GM18873 (cell line): Measurements from ENCODE around the gene FSTL3.

Experiments
- ATAC-seq: cut with Tn5 transposase; IDR thresholded peaks from one replicate; pipeline ENCODE4 v1.9.1; 2021; ENCODE audit warnings: mild to moderate bottlenecking, moderate library complexity, moderate number of reproducible peaks; ENCODE audit not compliant: unreplicated experiment, low FRiP score

FSTL3 gene

DNA sequence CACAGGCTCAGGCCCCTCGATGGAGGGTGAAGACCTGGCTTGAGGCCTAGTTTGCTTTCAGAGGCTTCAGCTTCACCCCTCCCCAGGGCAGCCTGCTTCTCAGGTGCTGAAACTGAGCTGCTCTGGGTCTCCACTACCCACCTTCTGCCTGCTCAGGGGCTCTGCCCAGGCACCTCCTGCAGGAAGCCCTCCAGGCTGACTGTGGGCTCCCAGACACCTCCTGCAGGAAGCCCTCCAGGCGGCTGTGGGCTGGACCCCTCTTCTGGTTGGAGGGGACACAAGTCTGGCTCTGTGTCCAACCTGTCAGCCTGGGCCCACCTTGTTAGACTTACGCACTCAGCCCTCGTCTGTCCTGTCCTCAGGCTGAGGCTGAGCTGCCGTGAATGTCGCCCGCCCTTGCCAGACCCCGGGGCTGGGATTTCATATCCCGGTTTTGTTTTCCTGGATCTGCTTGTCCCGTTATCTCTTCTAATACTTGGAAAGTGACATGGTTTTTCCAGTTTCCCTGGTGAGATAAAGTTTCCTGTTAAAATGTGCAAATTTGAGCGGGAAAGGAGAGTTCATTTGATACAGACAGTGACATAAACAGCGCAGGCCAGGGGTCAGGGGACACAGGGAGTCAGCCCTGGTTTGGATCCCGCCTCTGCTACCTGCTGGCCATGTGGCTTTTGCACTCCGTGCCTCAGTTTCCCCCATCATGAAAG lies 53.9 kb downstream of the FSTL3 start:
- ATAC-seq = no peak

DNA sequence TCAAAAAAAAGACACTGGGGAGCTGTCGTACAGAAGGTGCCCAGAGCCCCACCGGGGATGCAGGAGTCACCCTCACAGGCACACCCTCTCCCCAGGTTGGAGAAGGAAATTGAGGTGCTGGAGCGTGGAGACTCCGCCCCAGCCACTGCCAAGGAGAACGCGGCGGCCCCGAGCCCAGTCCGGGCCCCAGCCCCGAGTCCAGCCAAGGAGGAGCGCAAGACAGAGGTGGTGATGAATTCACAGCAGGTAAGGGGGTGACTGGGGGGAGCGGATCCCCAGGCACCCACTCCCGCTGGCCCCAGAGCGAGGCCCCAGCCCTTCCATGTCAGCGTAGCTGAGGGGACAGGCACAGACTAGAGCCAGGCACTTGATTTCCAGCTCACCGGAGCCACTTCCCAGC lies 54.8 kb downstream of the FSTL3 start:
- no peak for ATAC-seq

DNA sequence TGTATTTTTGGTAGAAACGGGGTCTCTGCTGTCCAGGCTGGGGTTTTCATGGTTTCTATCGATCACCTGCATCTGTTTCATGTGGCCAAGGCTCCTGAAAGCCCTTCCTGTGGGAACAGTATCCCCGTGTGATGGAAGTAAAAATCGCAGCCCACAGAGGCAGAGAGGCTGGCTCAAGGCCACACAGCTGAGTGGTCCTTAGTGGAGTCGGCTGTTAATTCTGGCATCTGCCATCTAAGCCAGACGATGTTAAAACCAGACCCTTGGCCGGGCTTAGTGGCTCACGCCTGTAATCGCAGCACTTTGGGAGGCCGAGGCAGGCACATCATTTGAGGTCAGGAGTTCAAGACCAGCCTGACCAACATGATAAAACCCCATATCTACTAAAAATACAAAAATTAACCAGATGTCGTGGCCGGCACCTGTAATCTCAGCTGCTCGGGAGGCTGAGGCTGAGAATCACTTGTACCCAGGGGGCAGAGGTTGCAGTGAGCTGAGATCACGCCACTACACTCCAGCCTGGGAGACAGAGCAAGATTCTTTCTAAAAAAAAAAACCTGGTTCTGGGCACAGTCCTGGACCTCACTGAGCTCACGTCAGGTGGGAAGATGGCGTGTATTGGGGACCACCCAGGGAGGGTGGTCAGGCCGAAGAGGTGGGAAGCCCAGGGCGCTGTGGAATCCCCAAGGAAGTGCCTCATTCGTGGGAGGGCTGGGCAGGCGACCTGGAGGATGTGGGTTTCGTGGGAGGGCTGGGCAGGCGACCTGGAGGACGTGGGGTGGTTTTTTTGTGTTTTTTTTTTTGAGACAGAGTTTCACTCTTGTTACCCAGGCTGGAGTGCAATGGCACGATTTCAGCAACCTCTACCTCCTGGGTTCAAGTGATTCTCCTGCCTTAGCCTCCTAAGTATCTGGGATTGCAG lies 56.2 kb downstream of the FSTL3 start:
- ATAC-seq = no peak
